K562 (cell line): ENCODE measurements around the gene ZMIZ1. TPM values are rescaled to one million over a fixed set of nuclear protein-coding genes. Genes with fewer than 3 reads are reported as not detected.
A peak's percentile ranks its signal among the peaks of the same experiment; 100 is the strongest.

Experiments
- ARID3A ChIP-seq: IDR thresholded peaks from 2 replicates; pipeline ENCODE4 v1.6.1; 2012; ENCODE audit warnings: low read depth, low read length, improper control_type of control experiment, borderline replicate concordance
- CBX5 ChIP-seq: IDR thresholded peaks from 2 replicates; pipeline ENCODE4 v1.6.1; 2014; ENCODE audit warnings: low read depth, borderline replicate concordance
- DNMT1 ChIP-seq: fragments of 450-650 bp; IDR thresholded peaks from 2 replicates; pipeline ENCODE4 v1.6.1; 2016; ENCODE audit warnings: antibody characterized with exemption, mild to moderate bottlenecking
- FOSL1 ChIP-seq: fragments of 200-800 bp; sonication (Bioruptor generic); conservative IDR thresholded peaks from 2 replicates; pipeline ENCODE4 v1.6.1; 2016; ENCODE audit warnings: missing genetic modification characterization, missing compliant biosample characterization
- KLF6 ChIP-seq: fragments of 250-450 bp; sonication (Bioruptor Pico); IDR thresholded peaks from 2 replicates; pipeline ENCODE4 v1.4.0; 2020; ENCODE audit warnings: mild to moderate bottlenecking, moderate library complexity, borderline replicate concordance
- NFE2L1 ChIP-seq: fragments of 450-650 bp; IDR thresholded peaks from 2 replicates; pipeline ENCODE4 v1.6.1; 2016; ENCODE audit warnings: missing genetic modification characterization, low read depth, mild to moderate bottlenecking, missing compliant biosample characterization, moderate library complexity, borderline replicate concordance
- RAD21 ChIP-seq, 2 experiments: fragments of 250-450 bp in 1 of 2; fragments of 450-650 bp in 1 of 2; sonication (Bioruptor Pico) in 1 of 2; formaldehyde crosslinking in 1 of 2; IDR thresholded peaks in 1 of 2; conservative IDR thresholded peaks in 1 of 2; 2 replicates each; pipeline versions ENCODE4 v1.4.0 to v1.8.0; 2020 to 2022; ENCODE audit warnings: mild to moderate bottlenecking in 2 of 2, moderate library complexity in 1 of 2
- STAT5A ChIP-seq: IDR thresholded peaks from 2 replicates; pipeline ENCODE4 v1.6.1; 2012; ENCODE audit warnings: low read length, inconsistent platforms, borderline replicate concordance
- VEZF1 ChIP-seq: fragments of 200-800 bp; sonication (Bioruptor generic); IDR thresholded peaks from 2 replicates; pipeline ENCODE4 v1.6.1; 2017; ENCODE audit warnings: missing genetic modification characterization, missing compliant biosample characterization
- ZBTB11 ChIP-seq, 3 experiments: fragments of 200-800 bp in 1 of 3; fragments of 250-450 bp in 1 of 3; fragments of 450-650 bp in 1 of 3; sonication (Bioruptor Pico) in 1 of 3; sonication (Bioruptor generic) in 1 of 3; formaldehyde crosslinking in 1 of 3; IDR thresholded peaks; 2 replicates each; pipeline versions ENCODE4 v1.6.1 to v1.8.0; 2016 to 2022; ENCODE audit warnings: mild to moderate bottlenecking in 2 of 3, missing genetic modification characterization in 2 of 3, missing compliant biosample characterization in 1 of 3, moderate library complexity in 1 of 3
- ZNF197 ChIP-seq: fragments of 200-800 bp; sonication (Bioruptor generic); IDR thresholded peaks from 2 replicates; pipeline ENCODE4 v1.6.1; 2016; ENCODE audit warnings: low read depth, missing genetic modification characterization, missing compliant biosample characterization
- ZNF668 ChIP-seq: fragments of 250-450 bp; sonication (Bioruptor Pico); IDR thresholded peaks from 2 replicates; pipeline ENCODE4 v1.8.0; 2022; ENCODE audit warnings: mild to moderate bottlenecking, inconsistent platforms
- ZNF740 ChIP-seq, 3 experiments: fragments of 200-800 bp in 1 of 3; sonication (Bioruptor generic) in 1 of 3; sonication (generic) in 1 of 3; formaldehyde crosslinking in 1 of 3; IDR thresholded peaks; 2 replicates each; pipeline versions ENCODE4 v1.6.1 to v1.8.0; 2016 to 2022; ENCODE audit warnings: mild to moderate bottlenecking in 2 of 3, missing compliant biosample characterization in 2 of 3, missing genetic modification characterization in 2 of 3, missing genetic modification reagents in 1 of 3
- polyA plus RNA-seq, 8 experiments: library from polyadenylated mRNA; depleted of rRNA in 4 of 8; stranded (reverse) in 5 of 8; unstranded in 3 of 8; fragments of >200 nt; fragmentation: Nextera tagmentation in 2 of 8; fragmentation: Illumina TruSeq in 1 of 8; extraction: Ambion mirVana in 2 of 8; extraction: Trizol in 1 of 8; gene quantifications; 2 replicates each; pipeline versions ENCODE4 v1.2.1 to v1.2.3, GENCODE V29; 2011 to 2014; ENCODE audit warnings: inconsistent platforms in 1 of 8, missing spikeins in 1 of 8
- total RNA-seq, 7 experiments: library from RNA; depleted of rRNA in 6 of 7; stranded (reverse); fragments of >200 nt in 6 of 7; fragmentation: Illumina TruSeq in 2 of 7; extraction: Trizol in 2 of 7; gene quantifications; 2 replicates each; pipeline versions ENCODE4 v1.2.1 to v1.2.3, GENCODE V29; 2011 to 2021; ENCODE audit warnings: low replicate concordance in 1 of 7

Gene ZMIZ1
- total and polyA plus RNA-seq, 9 of the 15 experiments (the other 6 are each of a cell fraction or from before 2014, with no cell fraction given), result 1.0 to 37.3 (median 4.3) TPM

GRCh38 chr10:79148452-79149344 lies 79.9 kb downstream of the ZMIZ1 start (continued):
- TF ChIP-seq ARID3A (peak; percentile 72; the same call in 1 of the 2 replicates), ZNF668 (CRISPR knock-in tag) (no peak), ZBTB11 (CRISPR knock-in tag; IDR thresholded peaks at IDR 0.05) (no peak; a peak in 1 of 6 replicates), FOSL1 (no peak), ZNF740 (CRISPR knock-in tag; IDR thresholded peaks at IDR 0.05) (no peak), ZNF740 (tag; IDR thresholded peaks at IDR 0.05) (no peak), DNMT1 (no peak), KLF6 (CRISPR knock-in tag) (peak; percentile 60; the same call in 1 of the 2 replicates), RAD21 (CRISPR knock-in tag; conservative IDR thresholded peaks at IDR 0.05 in 1 of 2, IDR thresholded peaks at IDR 0.05 in 1 of 2) (peak in 1 of 2 experiments; percentile 2; a peak in 1 of 4 replicates), CBX5 (no peak), VEZF1 (CRISPR knock-in tag) (peak; percentile 47; the same call in 1 of the 2 replicates), ZNF197 (CRISPR knock-in tag) (no peak), NFE2L1 (tag) (no peak), STAT5A (no peak)
